Peyer's patch (tissue), 4 donors: ENCODE data around the gene MTMR1.

Experiments used
- CTCF ChIP-seq, 6 experiments: fragments of 450-650 bp in 4 of 6; fragments of 200-600 bp in 2 of 6; sonication (generic) in 1 of 6; IDR thresholded peaks; one replicate each; pipeline ENCODE4 v1.5.1; 2017 to 2019; ENCODE audit warnings: antibody characterized with exemption in 6 of 6, mild to moderate bottlenecking in 3 of 6, moderate library complexity in 1 of 6
- POLR2A ChIP-seq, 2 donors: fragments of 450-650 bp; IDR thresholded peaks; one replicate each; pipeline ENCODE4 v1.5.1; 2017; ENCODE audit warnings: antibody characterized with exemption in 2 of 2, mild to moderate bottlenecking in 2 of 2, moderate library complexity in 2 of 2

- TF ChIP-seq CTCF (IDR thresholded peaks at IDR 0.05) (no peak), POLR2A (IDR thresholded peaks at IDR 0.05) (no peak)
These were observed 66.6 kb downstream of the MTMR1 start for GRCh38 chrX:150759568-150760416.
